DMS114 treated with DMSO at 0.1 percent for 48 hours (cell line): ENCODE results near the gene SLC25A24.
"Not testable (repeated sequence)": the region's sequence is repeated elsewhere in the genome, so short reads cannot be mapped to it uniquely, and the experiment has no call there.

Source experiments
- DNase-seq: peaks from one replicate; lab custom pipeline; 2025; ENCODE audit not compliant: unreplicated experiment; lab: John Stamatoyannopoulos, UW

SLC25A24 gene

GRCh38 chr1:108199781-108200686 is at the start of gene SLC25A24:
SLC25A24 (minus strand) TSS chr1:108200343; CDS start chr1:108200138, 205 bp downstream.
- DNase-seq: peak; percentile 71

DNA sequence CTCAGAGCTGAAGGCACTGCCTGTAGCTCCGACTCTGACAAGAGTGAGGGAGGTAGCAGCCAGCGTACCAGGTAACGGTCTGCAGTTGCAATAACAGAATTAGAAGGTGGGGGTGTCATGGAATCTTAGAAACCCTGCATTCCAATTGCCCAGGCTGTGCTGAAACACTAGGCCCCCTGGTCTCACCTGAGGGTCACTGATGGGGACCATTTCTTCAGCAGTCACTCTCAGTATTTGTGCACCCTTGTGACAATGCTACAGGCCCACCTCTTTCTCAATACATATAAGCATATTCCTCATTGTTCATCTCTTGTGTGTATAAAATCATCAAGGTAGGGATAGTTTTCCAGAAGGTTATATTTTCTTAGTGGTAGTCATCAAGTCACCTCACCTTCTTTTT is 43.8 kb upstream of the SLC25A24 start, which contains the start of gene NBPF4:
TSS of gene NBPF4 (minus strand) at position 101 of the 400 bp plus-strand sequence. CDS start 315 bp downstream, outside the sequence.
- not testable (repeated sequence) for DNase-seq

- DNase-seq: not testable (repeated sequence)
Measured at GRCh38 chr1:108239426-108239825, 39.3 kb upstream of the SLC25A24 start.

DNA sequence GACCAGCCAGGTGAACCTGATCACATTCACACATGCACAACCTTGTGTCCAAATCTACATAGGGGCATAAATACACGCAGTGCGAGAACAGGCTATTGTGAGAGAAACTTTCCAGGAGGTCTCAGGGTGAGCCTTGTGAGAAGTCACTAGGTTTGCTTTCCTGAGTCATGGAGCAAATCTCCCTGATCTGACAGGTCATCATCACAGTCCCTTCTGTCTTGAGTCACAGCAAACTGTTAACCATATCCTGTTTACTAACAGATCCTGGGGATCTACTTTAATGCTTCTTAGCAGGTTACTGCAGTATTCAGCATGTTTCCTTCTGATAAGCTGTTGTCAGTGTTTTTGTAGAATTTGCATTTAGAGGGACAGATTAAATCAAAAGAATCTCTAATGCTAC is 35.2 kb upstream of the SLC25A24 start:
- DNase-seq: not testable (repeated sequence)

DNA sequence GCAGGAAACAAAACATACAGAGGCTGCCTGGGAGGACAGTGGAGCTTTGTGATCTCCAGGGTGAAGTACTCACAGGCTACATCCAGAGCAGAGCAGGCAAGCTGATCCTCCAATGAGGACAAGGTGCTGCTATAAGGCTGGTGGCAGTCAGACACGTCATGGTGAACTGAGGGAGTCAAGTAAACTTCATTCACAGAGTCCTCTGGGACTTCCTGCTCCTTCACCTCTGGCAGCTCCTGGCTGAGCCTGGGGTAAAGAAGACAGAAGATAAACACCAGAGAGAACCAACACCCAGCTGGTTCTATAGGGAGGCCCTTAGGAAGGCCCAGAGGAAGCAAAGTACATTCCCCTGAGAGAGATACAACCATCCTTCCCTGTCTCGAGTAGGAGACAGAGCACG is 32.0 kb upstream of the SLC25A24 start:
- not testable (repeated sequence) for DNase-seq

GRCh38 chr1:108229976-108230375 is 29.8 kb upstream of the SLC25A24 start:
- DNase-seq: not testable (repeated sequence)

DNA sequence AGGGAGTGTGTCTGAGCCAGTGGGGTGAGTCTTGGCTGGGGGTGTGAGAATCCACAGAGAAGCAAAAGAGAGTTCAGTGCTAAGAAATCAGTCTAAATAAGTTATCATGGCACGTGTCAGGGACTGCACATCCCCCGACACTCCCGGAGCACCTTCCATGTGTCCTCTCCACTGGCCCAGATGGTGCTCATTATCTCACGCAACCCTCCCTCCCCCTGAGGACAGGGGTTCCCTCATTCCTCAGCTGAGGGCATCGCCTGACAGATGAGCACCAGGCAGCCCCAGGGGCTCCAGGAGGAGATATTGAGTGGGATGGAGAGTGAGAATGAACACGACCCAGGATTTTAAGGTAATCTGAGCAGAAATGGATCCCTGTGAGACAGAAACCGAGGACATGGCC is 27.6 kb upstream of the SLC25A24 start:
- not testable (repeated sequence) for DNase-seq

GRCh38 chr1:108226855-108227254 is 26.7 kb upstream of the SLC25A24 start:
- not testable (repeated sequence) for DNase-seq

- DNase-seq: not testable (repeated sequence)
Measured at GRCh38 chr1:108223226-108223625, 23.1 kb upstream of the SLC25A24 start.

- not testable (repeated sequence) for DNase-seq
Measured at GRCh38 chr1:108217515-108218174, 17.5 kb upstream of the SLC25A24 start.

DNA sequence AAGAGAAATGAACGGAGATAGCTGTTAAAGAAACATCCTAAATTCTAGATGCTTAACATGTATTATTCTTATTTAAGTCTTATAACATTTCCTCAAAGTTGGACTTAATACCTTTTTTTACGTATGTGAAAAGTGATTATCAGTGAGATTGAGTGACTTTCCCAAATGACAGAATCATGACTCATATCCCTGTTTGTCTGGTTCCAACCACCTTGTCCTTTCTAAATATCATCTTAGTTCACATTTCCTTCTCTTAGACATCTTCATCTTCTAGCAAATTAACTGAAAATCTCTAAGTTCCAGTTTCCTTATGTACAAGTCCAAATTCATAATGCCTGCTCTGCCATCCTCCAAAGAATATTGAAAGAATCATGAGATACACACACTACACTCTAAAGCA is 16.9 kb upstream of the SLC25A24 start:
- not testable (repeated sequence) for DNase-seq

- DNase-seq: not testable (repeated sequence)
Measured at GRCh38 chr1:108216028-108216890, 16.1 kb upstream of the SLC25A24 start.

GRCh38 chr1:108214641-108215465 is 14.7 kb upstream of the SLC25A24 start:
- peak; percentile 42 for DNase-seq

GRCh38 chr1:108211014-108211413 is 10.9 kb upstream of the SLC25A24 start:
- DNase-seq: no peak

GRCh38 chr1:108209456-108210108 is 9.4 kb upstream of the SLC25A24 start:
- DNase-seq: no peak

DNA sequence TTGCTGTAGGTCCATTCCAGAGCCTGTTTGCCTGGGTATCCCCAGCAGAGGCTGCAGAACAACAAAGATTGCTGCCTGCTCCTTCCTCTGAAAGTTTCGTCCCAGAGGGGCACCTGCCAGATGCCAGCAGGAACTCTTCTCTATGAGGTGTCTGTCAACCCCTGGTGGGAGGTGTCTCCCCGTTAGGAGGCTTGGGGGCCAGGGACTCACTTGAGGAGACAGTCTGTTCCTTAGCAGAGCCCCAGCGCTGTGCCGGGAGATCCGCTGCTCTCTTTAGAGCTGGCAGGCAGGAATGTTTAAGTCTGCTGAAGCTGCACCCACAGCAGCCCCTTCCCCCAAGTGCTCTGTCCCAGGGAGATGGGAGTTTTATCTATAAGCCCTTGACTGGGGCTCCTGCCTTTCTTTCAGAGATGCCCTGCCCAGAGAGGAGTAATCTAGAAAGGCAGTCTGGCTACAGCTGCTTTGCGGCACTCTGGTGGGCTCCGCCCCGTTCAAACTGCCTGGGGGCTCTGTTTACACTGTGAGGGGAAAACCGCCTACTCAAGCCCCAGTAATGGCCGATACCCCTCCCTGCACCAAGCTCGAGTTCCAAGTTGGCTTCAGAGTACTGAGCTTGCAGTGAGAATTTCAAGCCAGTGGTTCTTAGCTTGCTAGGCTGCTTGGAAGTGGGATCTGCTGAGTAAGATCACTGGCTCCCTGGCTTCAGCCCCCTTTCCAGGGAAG is 8.7 kb upstream of the SLC25A24 start:
- DNase-seq: no peak

GRCh38 chr1:108203582-108203981 is 3.4 kb upstream of the SLC25A24 start:
- DNase-seq: not testable (repeated sequence)

DNA sequence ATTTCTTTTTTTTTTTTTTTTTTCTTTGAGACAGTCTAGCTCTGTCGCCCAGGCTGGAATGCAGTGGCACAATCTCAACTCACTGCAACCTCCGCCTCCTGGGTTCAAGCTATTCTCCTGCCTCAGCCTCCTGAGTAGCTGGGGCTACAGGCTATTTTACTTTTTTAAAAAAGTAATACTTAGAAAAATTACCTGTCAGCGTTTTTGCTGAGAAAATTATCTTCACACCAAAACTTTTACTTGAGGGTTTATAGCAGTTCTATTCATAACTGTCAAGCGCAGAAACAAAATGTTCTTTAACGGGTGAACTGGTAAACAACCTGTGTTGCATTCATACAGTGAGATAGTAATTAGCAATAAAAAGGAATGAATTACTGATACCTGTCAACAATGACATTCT is 1.5 kb upstream of the SLC25A24 start:
- DNase-seq: no peak

- DNase-seq: peak; percentile 45
Measured at GRCh38 chr1:108200687-108201051, 526 bp upstream of the SLC25A24 start.
